ENCODE measurements around the gene LMTK3. TPM values are rescaled to one million over a fixed set of nuclear protein-coding genes. Genes with fewer than 3 reads are reported as not detected.

Gene LMTK3
- total RNA-seq, 1 donor from 2014 or later: 12.2 TPM

GRCh38 chr19:48477698-48478338 is 33.8 kb downstream of the LMTK3 start:
- H3K27ac Mint-ChIP-seq: no peak overlapping the region
- H3K4me1 Mint-ChIP-seq (ENCODE audit: unreplicated experiment): no peaks in the 10 kb centered on the region
- no peak for TF ChIP-seq CTCF (conservative IDR thresholded peaks at IDR 0.05)
- no peaks in the 10 kb centered on the region for H3K27me3 Mint-ChIP-seq
- H3K9me3 Mint-ChIP-seq: no peaks in the 10 kb centered on the region
- peaks cover 26% of the 10 kb centered on the region for H3K36me3 Mint-ChIP-seq
- H3K4me3 Mint-ChIP-seq: no peak overlapping the region
- no peak for DNase-seq (ENCODE audit: extremely low spot score, unreplicated experiment)

DNA sequence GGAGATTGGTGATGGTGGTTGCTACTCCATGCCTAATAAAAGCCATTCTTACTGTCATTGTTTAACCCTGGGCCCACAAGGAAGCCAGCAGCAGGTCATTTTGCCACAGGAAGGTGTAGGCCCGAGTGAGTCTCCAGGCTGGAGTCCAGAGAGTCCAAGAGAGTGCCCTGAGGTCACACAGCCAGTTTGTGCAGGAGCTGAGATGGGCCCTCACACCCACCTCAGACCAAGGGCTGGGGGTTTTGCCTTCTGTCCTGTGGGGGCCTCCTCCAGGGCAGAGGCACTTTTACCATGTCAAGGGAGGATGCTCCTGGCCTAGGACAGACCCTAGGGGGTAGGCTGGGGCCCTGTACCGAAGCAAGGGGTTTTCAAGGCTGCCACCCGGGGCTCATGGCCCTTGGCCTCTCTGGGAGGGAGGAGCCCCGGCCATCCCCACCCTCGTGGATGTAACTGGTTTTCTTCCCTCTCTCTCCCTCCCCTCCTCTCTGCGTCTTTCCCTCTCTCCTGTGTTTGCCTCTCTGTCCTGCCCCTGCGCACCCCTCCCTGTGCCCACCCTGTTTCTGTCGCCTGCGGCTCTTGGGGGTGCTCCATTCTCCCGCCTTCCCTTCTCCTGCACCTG is 34.5 kb downstream of the LMTK3 start:
- H3K36me3 Mint-ChIP-seq: peaks cover 25% of the 10 kb centered on the region
- DNase-seq (ENCODE audit: extremely low spot score, unreplicated experiment): no peak
- TF ChIP-seq CTCF (conservative IDR thresholded peaks at IDR 0.05): no peak
- H3K4me3 Mint-ChIP-seq: no peak overlapping the region
- H3K27me3 Mint-ChIP-seq: no peaks in the 10 kb centered on the region
- H3K9me3 Mint-ChIP-seq: no peaks in the 10 kb centered on the region
- no peak overlapping the region for H3K27ac Mint-ChIP-seq
- no peaks in the 10 kb centered on the region for H3K4me1 Mint-ChIP-seq (ENCODE audit: unreplicated experiment)

DNA sequence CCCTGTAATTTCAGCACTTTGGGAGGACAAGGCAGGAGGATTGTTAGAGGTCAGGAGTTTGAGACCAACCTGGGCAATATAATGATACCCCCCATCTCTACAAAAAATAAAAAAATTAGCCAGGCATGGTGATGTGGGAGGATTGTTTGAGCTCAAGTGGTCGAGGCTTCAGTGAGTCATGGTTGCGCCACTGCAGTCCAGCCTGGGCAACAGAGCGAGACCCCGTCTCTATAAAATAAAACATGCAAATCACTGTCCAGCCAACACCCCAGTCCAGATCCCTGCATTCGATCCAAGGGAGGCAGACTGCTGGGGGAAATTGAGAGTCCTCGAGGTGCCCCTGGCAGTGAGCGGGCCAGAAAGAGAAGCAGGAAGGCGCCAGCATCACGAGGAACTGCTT is 35.5 kb downstream of the LMTK3 start:
- TF ChIP-seq CTCF (conservative IDR thresholded peaks at IDR 0.05): no peak
- no peaks in the 10 kb centered on the region for H3K9me3 Mint-ChIP-seq
- H3K27ac Mint-ChIP-seq: no peak overlapping the region
- no peaks in the 10 kb centered on the region for H3K4me1 Mint-ChIP-seq (ENCODE audit: unreplicated experiment)
- H3K36me3 Mint-ChIP-seq: peaks cover 22% of the 10 kb centered on the region
- no peak overlapping the region for H3K4me3 Mint-ChIP-seq
- H3K27me3 Mint-ChIP-seq: no peaks in the 10 kb centered on the region
- DNase-seq (ENCODE audit: extremely low spot score, unreplicated experiment): no peak

GRCh38 chr19:48475369-48476068 is 36.1 kb downstream of the LMTK3 start:
- Mint-ChIP-seq H3K36me3 (peaks cover 25% of the 10 kb centered on the region), H3K27ac (no peak overlapping the region), H3K4me1 (ENCODE audit: unreplicated experiment) (no peaks in the 10 kb centered on the region), H3K27me3 (no peaks in the 10 kb centered on the region), H3K9me3 (no peaks in the 10 kb centered on the region), H3K4me3 (no peak overlapping the region)
- no peak for DNase-seq (ENCODE audit: extremely low spot score, unreplicated experiment)
- no peak for TF ChIP-seq CTCF (conservative IDR thresholded peaks at IDR 0.05)

DNA sequence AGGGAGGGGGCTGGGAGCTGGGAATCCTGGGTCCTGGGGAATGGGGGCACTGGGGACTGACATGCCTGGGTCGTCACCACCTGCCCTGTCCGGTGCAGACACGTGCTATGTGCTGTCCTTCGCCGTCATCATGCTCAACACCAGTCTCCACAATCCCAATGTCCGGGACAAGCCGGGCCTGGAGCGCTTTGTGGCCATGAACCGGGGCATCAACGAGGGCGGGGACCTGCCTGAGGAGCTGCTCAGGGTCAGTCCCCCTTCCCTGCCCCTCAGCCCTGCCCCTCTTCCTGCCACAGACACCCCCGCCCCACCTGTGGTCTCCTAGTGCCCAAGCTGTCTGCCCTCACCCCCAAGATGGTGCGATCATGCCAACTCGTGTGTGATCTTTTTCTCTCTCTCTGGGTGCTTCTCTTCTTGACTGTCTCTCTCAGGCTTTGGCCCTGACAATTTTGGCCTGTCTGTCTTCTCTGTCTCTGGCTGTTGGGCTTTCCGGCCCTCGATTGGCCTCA is 37.5 kb downstream of the LMTK3 start:
- Mint-ChIP-seq H3K9me3 (no peaks in the 10 kb centered on the region), H3K27me3 (no peaks in the 10 kb centered on the region), H3K4me1 (ENCODE audit: unreplicated experiment) (no peaks in the 10 kb centered on the region), H3K27ac (no peak overlapping the region), H3K4me3 (no peak overlapping the region), H3K36me3 (peaks cover 19% of the 10 kb centered on the region)
- no peak for TF ChIP-seq CTCF (conservative IDR thresholded peaks at IDR 0.05)
- no peak for DNase-seq (ENCODE audit: extremely low spot score, unreplicated experiment)

All from type B pancreatic cell (in vitro differentiated cells).